Cardiac muscle cell (in vitro differentiated cells and primary cell): ENCODE measurements around the gene UPK3BL2. TPM values are rescaled to one million over a fixed set of nuclear protein-coding genes. Genes with fewer than 3 reads are reported as not detected.
"Not testable (repeated sequence)": the region's sequence is repeated elsewhere in the genome, so short reads cannot be mapped to it uniquely, and the experiment has no call there.

Source experiments
- DNase-seq, 2 donors: peaks; one replicate each; pipeline versions ENCODE4 v3.0.0 to v3.0.0-alpha.2; 2010 to 2017; ENCODE audit warnings: low read depth in 1 of 2, low spot score in 1 of 2
- H3K27ac ChIP-seq: fragments of 200-600 bp; sonication (generic); 2 replicates; pipeline ENCODE4 v1.5.1; 2016
- H3K27me3 ChIP-seq: fragments of 200-600 bp; sonication (generic); 2 replicates; pipeline ENCODE4 v1.6.0; 2016; ENCODE audit warnings: control low read depth
- H3K36me3 ChIP-seq: fragments of 200-600 bp; sonication (generic); 2 replicates; pipeline ENCODE4 v1.5.1; 2016; ENCODE audit warnings: control low read depth
- H3K4me1 ChIP-seq: fragments of 200-600 bp; sonication (generic); 2 replicates; pipeline ENCODE4 v1.8.1; 2017; ENCODE audit warnings: low read depth, mild to moderate bottlenecking, mixed run types
- H3K4me3 ChIP-seq: fragments of 200-600 bp; sonication (generic); 2 replicates; pipeline ENCODE4 v1.5.1; 2016; ENCODE audit warnings: mild to moderate bottlenecking
- H3K9me3 ChIP-seq: fragments of 200-600 bp; sonication (generic); 2 replicates; pipeline ENCODE4 v1.5.1; 2017; ENCODE audit warnings: low read depth, mild to moderate bottlenecking, control low read depth
- polyA plus RNA-seq: library from polyadenylated mRNA; unstranded; fragments of >200 nt; fragmentation: Nextera tagmentation; extraction: Ambion mirVana; gene quantifications from 2 replicates; pipeline ENCODE4 v1.2.1, GENCODE V29; 2016
- total RNA-seq: library from RNA; depleted of rRNA; stranded (reverse); fragments of >200 nt; gene quantifications from 2 replicates; pipeline ENCODE4 v1.2.3, GENCODE V29; 2016

The UPK3BL2 gene
- total and polyA plus RNA-seq, 2 experiments from 2014 or later, result 23.9 to 29.7 TPM

DNA sequence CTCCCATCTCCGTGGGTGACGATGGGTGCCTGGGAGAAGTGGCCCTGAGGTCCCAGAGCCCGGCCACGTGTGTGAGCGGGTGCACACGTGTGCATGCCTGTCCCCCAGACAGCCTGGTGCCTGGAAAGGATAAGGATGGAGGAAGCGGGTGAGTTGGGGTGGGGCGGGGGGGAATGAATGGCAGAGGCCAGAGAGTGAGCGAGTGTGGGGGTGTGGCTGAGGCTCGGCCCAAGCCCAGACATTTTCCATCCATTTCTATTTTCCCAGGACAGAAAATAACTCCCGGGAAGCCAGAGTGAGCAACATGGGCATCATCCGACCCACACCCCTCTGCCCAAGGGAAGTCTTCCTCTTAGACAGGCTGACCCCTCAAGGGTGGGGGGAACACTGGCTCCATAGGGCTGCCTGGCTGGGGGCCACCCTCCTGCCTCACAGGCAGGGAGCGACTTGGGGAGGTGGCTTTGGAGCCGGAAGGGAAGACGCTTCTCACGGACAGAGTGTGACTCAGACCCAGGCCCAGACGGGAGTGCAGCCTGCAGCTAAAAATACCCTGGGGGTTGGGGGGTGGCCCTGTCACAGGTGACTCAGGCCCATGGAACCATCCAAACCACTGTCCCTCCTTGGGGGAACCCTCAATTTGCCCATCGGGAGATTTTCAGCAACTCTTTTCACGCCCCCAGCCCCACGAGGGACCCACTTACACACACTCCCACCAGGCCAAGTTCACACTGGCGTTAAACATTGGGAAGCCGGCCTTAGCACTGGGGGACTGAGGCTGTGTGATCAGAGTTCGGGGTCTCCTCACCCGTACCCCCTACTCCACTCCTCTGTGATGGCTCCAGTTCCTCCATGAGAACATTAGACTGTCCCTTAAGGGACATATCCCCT is 38.0 kb downstream of the UPK3BL2 start:
- H3K27ac ChIP-seq, result peak overlapping the region; percentile 67
- H3K4me1 ChIP-seq, H3K4me3 ChIP-seq, H3K9me3 ChIP-seq, H3K27me3 ChIP-seq, DNase-seq, H3K36me3 ChIP-seq: not testable (repeated sequence)

DNA sequence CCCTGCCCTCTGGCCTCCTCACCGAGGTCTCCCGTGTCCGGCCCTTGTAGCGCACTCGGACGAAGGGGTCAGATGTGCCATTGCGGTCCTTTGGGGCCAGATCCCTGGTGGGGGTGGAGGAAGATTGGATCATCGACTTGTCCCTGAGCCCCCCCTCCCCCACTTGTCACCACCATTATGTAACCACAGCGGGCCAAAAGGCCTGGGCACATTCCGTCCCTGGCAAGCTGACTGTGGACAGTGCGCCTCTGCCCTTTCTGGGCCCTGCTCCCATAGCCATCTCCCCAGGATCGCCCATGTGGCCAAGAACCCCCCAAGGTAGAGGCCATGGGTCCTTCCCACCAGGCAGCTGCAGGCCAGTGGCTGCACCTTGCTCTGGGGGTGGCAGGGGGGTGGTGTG is 40.4 kb downstream of the UPK3BL2 start:
- not testable (repeated sequence) for H3K4me3 ChIP-seq, H3K27ac ChIP-seq, H3K27me3 ChIP-seq, H3K9me3 ChIP-seq, H3K4me1 ChIP-seq, H3K36me3 ChIP-seq, DNase-seq

DNA sequence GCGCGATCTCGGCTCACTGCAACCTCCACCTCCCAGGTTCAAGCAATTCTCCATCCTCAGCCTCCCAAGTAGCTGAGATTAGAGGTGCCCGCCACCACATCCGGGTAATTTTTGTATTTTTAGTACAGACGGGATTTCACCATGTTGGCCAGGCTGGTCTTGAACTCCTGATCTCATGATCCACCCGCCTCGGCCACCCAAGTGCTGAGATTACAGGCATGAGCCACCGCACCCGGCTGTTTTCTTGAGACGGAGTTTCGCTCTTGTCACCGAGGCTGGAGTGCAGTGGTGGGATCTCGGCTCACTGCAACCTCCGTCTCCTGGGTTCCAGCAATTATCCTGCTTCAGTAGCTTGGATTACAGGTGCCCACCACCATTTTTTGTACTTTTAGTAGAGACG is 45.2 kb downstream of the UPK3BL2 start:
- DNase-seq, H3K27me3 ChIP-seq, H3K4me3 ChIP-seq, H3K9me3 ChIP-seq, H3K27ac ChIP-seq, H3K36me3 ChIP-seq, H3K4me1 ChIP-seq: not testable (repeated sequence)

DNA sequence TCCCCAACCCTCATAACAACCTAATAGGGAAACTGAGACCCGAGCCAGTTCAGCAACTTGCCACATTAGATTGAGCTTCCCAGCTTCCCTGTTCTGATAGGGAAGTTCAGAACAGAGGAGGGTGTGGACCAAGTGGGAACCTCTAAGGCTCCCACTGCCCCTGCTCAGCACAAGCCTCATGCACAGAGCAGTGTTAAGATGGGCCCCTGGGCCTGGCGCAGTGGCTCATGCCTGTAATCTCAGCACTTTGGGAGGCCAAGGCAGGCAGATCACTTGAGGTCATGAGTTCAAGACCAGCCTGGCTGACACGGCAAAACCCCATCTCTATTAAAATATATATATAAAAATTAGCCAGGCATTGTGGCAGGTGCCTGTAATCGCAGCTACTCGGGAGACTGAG is 46.2 kb downstream of the UPK3BL2 start:
- not testable (repeated sequence) for H3K27ac ChIP-seq, H3K36me3 ChIP-seq, H3K27me3 ChIP-seq, DNase-seq, H3K4me1 ChIP-seq, H3K4me3 ChIP-seq, H3K9me3 ChIP-seq

DNA sequence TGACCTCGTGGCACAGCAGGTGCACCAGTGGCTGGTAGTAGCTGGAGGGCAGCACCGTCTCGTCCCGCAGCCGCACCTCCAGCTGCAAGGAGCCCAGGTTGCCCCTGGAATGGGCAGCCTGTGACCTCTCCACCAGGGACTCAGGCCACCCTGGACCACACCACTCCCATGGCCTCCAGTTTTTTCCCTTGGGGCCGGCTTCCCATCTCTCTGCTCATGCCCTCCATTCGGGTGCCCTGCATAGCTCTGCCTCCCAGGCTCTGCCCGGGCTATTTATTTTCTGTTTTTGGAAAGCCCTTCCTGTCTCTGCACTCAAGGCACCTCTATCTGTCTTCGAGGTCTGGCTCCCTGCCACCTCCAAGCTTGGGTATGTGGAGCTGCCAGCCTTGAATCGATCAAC is 46.6 kb downstream of the UPK3BL2 start:
- not testable (repeated sequence) for DNase-seq

DNA sequence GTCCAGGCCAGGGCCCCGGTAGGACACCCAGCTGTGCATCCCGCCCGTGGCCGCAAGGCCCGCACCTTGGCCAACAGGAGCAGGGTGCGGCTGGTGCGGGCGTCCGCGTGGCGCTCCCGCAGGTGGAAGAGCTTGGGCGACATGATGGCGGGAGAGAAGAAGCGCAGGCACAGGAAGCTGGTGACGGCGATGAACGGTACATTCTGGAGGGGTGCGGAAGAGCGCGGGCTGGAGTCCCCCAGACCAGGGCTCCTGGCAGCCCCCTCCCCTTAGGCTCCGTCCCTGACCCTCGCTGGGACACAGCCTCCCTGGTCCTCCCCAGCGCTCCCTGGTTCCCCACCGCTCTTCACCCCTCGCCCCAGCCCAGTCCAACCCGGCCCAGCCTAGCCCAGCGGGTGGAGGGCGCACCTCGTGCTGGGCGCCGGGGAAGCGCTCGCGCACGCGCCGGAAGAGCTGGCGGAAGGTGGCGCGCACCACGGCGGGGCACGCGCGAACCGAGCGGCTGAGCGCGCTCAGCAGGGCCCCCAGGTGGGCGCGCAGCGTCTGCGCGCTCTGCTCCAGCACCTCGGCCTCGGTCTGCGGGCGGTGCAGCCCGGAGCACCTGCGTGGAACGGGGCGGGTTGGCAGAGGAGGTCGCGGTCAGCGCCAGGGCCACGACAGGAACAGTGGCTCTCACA is 48.9 kb downstream of the UPK3BL2 start:
- not testable (repeated sequence) for DNase-seq, H3K4me3 ChIP-seq, H3K27ac ChIP-seq, H3K9me3 ChIP-seq, H3K4me1 ChIP-seq, H3K27me3 ChIP-seq, H3K36me3 ChIP-seq

More for the DNA sequence above, 46.6 kb downstream of the UPK3BL2 start:
- not testable (repeated sequence) for H3K27me3 ChIP-seq, H3K36me3 ChIP-seq, H3K27ac ChIP-seq, H3K4me1 ChIP-seq, H3K9me3 ChIP-seq, H3K4me3 ChIP-seq

DNA sequence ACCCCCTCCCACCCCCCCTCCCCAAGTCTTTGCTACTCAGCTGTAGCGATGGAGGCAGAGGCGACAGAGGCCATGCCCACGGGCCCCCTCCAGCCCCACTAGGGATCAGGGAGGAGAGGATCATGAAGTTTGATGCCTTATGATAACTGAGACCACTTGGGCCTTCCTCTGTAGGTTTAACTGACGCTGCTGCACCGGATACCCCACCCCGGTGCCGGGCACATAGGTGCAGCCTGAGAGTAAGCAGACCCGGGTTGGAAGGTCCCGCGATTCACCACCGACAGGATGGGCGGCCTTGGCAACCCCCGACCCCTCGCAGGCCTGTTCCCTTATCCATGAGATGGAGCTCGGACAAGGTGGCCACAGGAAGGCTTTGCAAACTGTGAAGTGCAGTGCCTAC is 49.5 kb downstream of the UPK3BL2 start:
- not testable (repeated sequence) for H3K4me3 ChIP-seq, H3K9me3 ChIP-seq, H3K27ac ChIP-seq, DNase-seq, H3K4me1 ChIP-seq, H3K27me3 ChIP-seq, H3K36me3 ChIP-seq

DNA sequence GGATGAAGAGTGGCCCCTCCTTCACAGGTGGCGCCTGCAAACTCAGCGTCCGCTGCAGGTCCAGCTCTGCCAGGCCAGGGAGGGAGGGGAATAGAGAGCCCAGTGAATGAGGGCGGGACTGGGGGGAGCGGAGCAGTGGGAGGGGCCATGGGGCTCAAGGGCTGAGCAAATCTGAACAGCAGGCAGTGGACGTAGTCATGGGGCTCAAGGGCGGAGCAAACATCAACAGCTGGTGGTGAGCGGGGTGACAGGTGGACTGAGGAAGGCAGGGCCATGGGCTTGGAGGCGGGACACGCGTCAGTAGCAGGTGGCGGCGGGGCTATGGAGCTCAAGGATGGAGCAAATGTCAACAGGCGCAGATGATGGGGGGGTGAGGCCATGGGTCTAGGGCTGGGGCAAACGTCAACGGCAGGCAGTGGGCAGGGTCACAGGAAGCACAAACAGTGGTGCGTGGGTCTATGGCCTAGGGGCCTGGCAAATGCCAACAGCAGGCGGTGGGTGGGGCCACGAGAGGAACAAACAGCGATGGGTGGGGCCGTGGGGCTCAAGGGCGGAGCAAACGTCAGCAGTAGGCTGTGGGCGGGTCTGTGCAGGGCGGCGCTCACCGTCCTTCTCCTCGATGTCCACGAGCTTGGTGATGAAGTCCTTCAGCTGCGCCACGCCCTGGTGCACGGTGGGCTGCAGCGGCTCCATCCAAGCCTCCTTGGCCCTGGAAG is 50.1 kb downstream of the UPK3BL2 start:
- H3K9me3 ChIP-seq, H3K4me3 ChIP-seq, H3K4me1 ChIP-seq, H3K27me3 ChIP-seq, DNase-seq, H3K36me3 ChIP-seq, H3K27ac ChIP-seq: not testable (repeated sequence)

DNA sequence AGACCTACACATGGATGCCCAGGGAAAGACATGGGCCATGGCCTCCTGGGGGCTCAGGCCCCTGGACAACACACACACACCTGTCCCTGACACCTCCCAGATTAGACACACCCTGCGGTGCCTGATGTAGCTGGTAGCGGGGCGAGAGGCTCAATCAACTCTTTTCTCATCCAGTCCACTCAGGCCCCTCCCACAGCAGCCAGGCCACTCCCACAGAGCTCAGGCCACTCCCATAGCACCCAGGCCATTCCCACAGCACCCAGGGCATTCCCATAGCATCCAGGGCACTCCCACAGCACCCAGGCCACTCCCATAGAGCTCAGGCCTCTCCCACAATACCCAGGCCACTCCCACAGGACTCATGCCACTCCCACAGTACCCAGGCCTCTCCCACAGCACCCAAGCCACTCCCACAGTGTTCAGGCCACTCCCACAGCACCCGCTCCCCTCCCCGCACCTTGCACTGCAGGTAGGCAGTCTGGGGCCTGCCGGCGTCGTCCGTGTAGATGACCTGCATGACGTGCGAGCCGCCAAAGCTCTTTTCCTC is 52.9 kb downstream of the UPK3BL2 start:
- H3K36me3 ChIP-seq, H3K4me1 ChIP-seq, H3K4me3 ChIP-seq, H3K27me3 ChIP-seq, H3K9me3 ChIP-seq, DNase-seq, H3K27ac ChIP-seq: not testable (repeated sequence)

Other genes starting within 250 kb of the UPK3BL2 start
- 0.18 TPM in 1 of 2 replicates, not detected in the other for gene SPDYE6, start 187.3 kb downstream of the UPK3BL2 start, total RNA-seq
- gene SPDYE6, start 187.3 kb downstream of the UPK3BL2 start, polyA plus RNA-seq, result 2.2 and 2.4 TPM in 2 replicates
- gene PRKRIP1, start 147.3 kb downstream of the UPK3BL2 start, total RNA-seq, result 46.9 and 60.1 TPM in 2 replicates
- gene PRKRIP1, start 147.3 kb downstream of the UPK3BL2 start, polyA plus RNA-seq, result 60.0 and 76.3 TPM in 2 replicates
- 20.4 and 31.0 TPM in 2 replicates for gene ORAI2, start 110.1 kb downstream of the UPK3BL2 start, total RNA-seq
- 23.0 and 25.5 TPM in 2 replicates for gene ORAI2, start 110.1 kb downstream of the UPK3BL2 start, polyA plus RNA-seq
- 31.8 and 82.4 TPM in 2 replicates for gene ALKBH4, start 78.8 kb downstream of the UPK3BL2 start, total RNA-seq
- gene ALKBH4, start 78.8 kb downstream of the UPK3BL2 start, polyA plus RNA-seq, result 26.7 and 31.7 TPM in 2 replicates
- 34.9 and 46.0 TPM in 2 replicates for gene LRWD1, start 78.7 kb downstream of the UPK3BL2 start, total RNA-seq
- 26.8 and 27.6 TPM in 2 replicates for gene LRWD1, start 78.7 kb downstream of the UPK3BL2 start, polyA plus RNA-seq
- gene POLR2J, start 64.8 kb downstream of the UPK3BL2 start, total RNA-seq, result 31.8 and 65.3 TPM in 2 replicates
- gene POLR2J, start 64.8 kb downstream of the UPK3BL2 start, polyA plus RNA-seq, result 92.3 and 121 TPM in 2 replicates
- 4.7 and 15.1 TPM in 2 replicates for gene RASA4B, start 25.9 kb downstream of the UPK3BL2 start, total RNA-seq
- 8.5 and 15.1 TPM in 2 replicates for gene RASA4B, start 25.9 kb downstream of the UPK3BL2 start, polyA plus RNA-seq
- not detected in 2 replicates for gene SPDYE2, start 7.5 kb upstream of the UPK3BL2 start, total RNA-seq
- gene SPDYE2, start 7.5 kb upstream of the UPK3BL2 start, polyA plus RNA-seq, result 8.5 and 12.5 TPM in 2 replicates
- gene POLR2J3, start 28.9 kb upstream of the UPK3BL2 start, total RNA-seq, result 21.5 and 50.3 TPM in 2 replicates
- 152 and 153 TPM in 2 replicates for gene POLR2J3, start 28.9 kb upstream of the UPK3BL2 start, polyA plus RNA-seq
- gene RASA4, start 73.1 kb upstream of the UPK3BL2 start, total RNA-seq, result 11.7 and 37.1 TPM in 2 replicates
- 15.1 and 53.1 TPM in 2 replicates for gene RASA4, start 73.1 kb upstream of the UPK3BL2 start, polyA plus RNA-seq
- gene UPK3BL1, start 99.1 kb upstream of the UPK3BL2 start, total RNA-seq, result 59.0 and 72.5 TPM in 2 replicates
- gene UPK3BL1, start 99.1 kb upstream of the UPK3BL2 start, polyA plus RNA-seq, result 59.4 and 60.5 TPM in 2 replicates
- not detected in 2 replicates for gene SPDYE2B, start 106.6 kb upstream of the UPK3BL2 start, total RNA-seq
- gene SPDYE2B, start 106.6 kb upstream of the UPK3BL2 start, polyA plus RNA-seq, result 0.43 and 0.72 TPM in 2 replicates
- gene POLR2J2, start 128.0 kb upstream of the UPK3BL2 start, total RNA-seq, result 2.4 and 5.0 TPM in 2 replicates
- gene POLR2J2, start 128.0 kb upstream of the UPK3BL2 start, polyA plus RNA-seq, result 27.7 and 32.6 TPM in 2 replicates
- gene FAM185A, start 205.3 kb upstream of the UPK3BL2 start, total RNA-seq, result 14.9 and 32.4 TPM in 2 replicates
- gene FAM185A, start 205.3 kb upstream of the UPK3BL2 start, polyA plus RNA-seq, result 10.5 and 12.1 TPM in 2 replicates